NCI-H2171 (cell line): ENCODE measurements around the gene CELF3.
"Not testable (repeated sequence)": the region's sequence is repeated elsewhere in the genome, so short reads cannot be mapped to it uniquely, and the experiment has no call there.

Experiments
- DNase-seq: peaks from one replicate; lab custom pipeline; 2025; lab: John Stamatoyannopoulos, UW

The CELF3 gene

GRCh38 chr1:151716771-151717631 lies at the start of gene CELF3:
Gene CELF3 (minus strand): TSS chr1:151716803. CDS start chr1:151716020, 783 bp downstream.
- peak; percentile 98 for DNase-seq

GRCh38 chr1:151763990-151764389 lies 47.4 kb upstream of the CELF3 start:
- DNase-seq, result no peak

- peak; percentile 85 for DNase-seq
Observed at GRCh38 chr1:151762941-151763921, 46.6 kb upstream of the CELF3 start, which contains the start of gene MRPL9. Gene MRPL9 (minus strand): TSS chr1:151763496. CDS start chr1:151763479, 17 bp downstream.

GRCh38 chr1:151760597-151761385 lies 44.2 kb upstream of the CELF3 start:
- no peak for DNase-seq

- DNase-seq, result no peak
Observed at GRCh38 chr1:151759241-151759640, 42.6 kb upstream of the CELF3 start.

- DNase-seq, result no peak
Observed at GRCh38 chr1:151756291-151756690, 39.7 kb upstream of the CELF3 start.

- no peak for DNase-seq
Observed at GRCh38 chr1:151741516-151741915, 24.9 kb upstream of the CELF3 start.

- no peak for DNase-seq
Observed at GRCh38 chr1:151739590-151740355, 23.2 kb upstream of the CELF3 start.

GRCh38 chr1:151737479-151737878 lies 20.9 kb upstream of the CELF3 start:
- no peak for DNase-seq

GRCh38 chr1:151737026-151737425 lies 20.4 kb upstream of the CELF3 start:
- no peak for DNase-seq

GRCh38 chr1:151733995-151734394 lies 17.4 kb upstream of the CELF3 start:
- DNase-seq, result not testable (repeated sequence)

GRCh38 chr1:151733126-151733525 lies 16.5 kb upstream of the CELF3 start:
- no peak for DNase-seq

GRCh38 chr1:151729966-151730291 lies 13.3 kb upstream of the CELF3 start:
- no peak for DNase-seq

- no peak for DNase-seq
Observed at GRCh38 chr1:151729157-151729965, 12.8 kb upstream of the CELF3 start.

GRCh38 chr1:151728151-151729054 lies 11.8 kb upstream of the CELF3 start:
- DNase-seq, result no peak

- DNase-seq, result no peak
Observed at GRCh38 chr1:151723726-151724370, 7.2 kb upstream of the CELF3 start.

- DNase-seq, result no peak
Observed at GRCh38 chr1:151721788-151722510, 5.3 kb upstream of the CELF3 start.
